Panc1 (cell line): ENCODE results near the gene HS3ST6. TPM values are rescaled to one million over a fixed set of nuclear protein-coding genes. Genes with fewer than 3 reads are reported as not detected.

Experiments used
- ATAC-seq: fragments of 200-7000 bp; cut with Tn5 transposase; 2 replicates; pipeline ENCODE4 v1.9.1; 2020; ENCODE audit warnings: mild to moderate bottlenecking, moderate library complexity
- BruUV-seq: library from RNA; stranded (reverse); fragments of 400-500 nt; replicated peaks from 2 replicates; lab custom pipeline; 2021; lab: Mats Ljungman, UMichigan
- CTCF ChIA-PET: fragments of 300-600 bp; sonication (Branson Sonifier 250); formaldehyde crosslinking; loops from one replicate; lab custom pipeline; 2022; ENCODE audit warnings: antibody characterized with exemption; lab: Charles Lee
- POLR2A ChIA-PET: fragments of 300-600 bp; sonication (Branson Sonifier 250); formaldehyde crosslinking; loops from one replicate; lab custom pipeline; 2022; ENCODE audit warnings: antibody characterized with exemption; lab: Charles Lee
- DNase-seq: peaks from one replicate; pipeline ENCODE4 v3.0.0-alpha.2; 2010; ENCODE audit warnings: low read depth, low spot score
- H3K27ac ChIP-seq: 2 replicates; pipeline ENCODE4 v1.5.1; 2011; ENCODE audit warnings: mild to moderate bottlenecking, low read length, inconsistent platforms
- H3K27me3 ChIP-seq: fragments of 200-500 bp; sonication (Bioruptor generic); 2 replicates; pipeline ENCODE4 v1.6.0; 2014; ENCODE audit warnings: low read length, inconsistent platforms; ENCODE audit not compliant: control insufficient read depth, insufficient read depth
- H3K36me3 ChIP-seq: fragments of 200-500 bp; sonication (Bioruptor generic); 2 replicates; pipeline ENCODE4 v1.5.1; 2014; ENCODE audit warnings: inconsistent platforms, mild to moderate bottlenecking, low read length, moderate library complexity; ENCODE audit not compliant: control insufficient read depth, insufficient read depth
- H3K4me1 ChIP-seq: 2 replicates; pipeline ENCODE4 v1.5.1; 2011; ENCODE audit warnings: inconsistent platforms, mild to moderate bottlenecking, low read length, moderate library complexity; ENCODE audit not compliant: control insufficient read depth, insufficient read depth
- H3K4me3 ChIP-seq, 2 experiments: 2 replicates each; pipeline ENCODE4 v1.5.1; 2011 to 2012; ENCODE audit warnings: low read depth in 2 of 2, low read length in 2 of 2, mild to moderate bottlenecking in 2 of 2, inconsistent platforms in 1 of 2, moderate library complexity in 1 of 2
- H3K9me3 ChIP-seq: fragments of 200-500 bp; sonication (Bioruptor generic); 2 replicates; pipeline ENCODE4 v1.5.1; 2014; ENCODE audit warnings: low read depth, mild to moderate bottlenecking, inconsistent platforms, low read length, moderate library complexity; ENCODE audit not compliant: control insufficient read depth, insufficient read depth
- CTCF ChIP-seq: fragments of 450-650 bp; IDR thresholded peaks from 2 replicates; pipeline ENCODE4 v1.5.1; 2017; ENCODE audit warnings: mild to moderate bottlenecking
- POLR2AphosphoS5 ChIP-seq: IDR thresholded peaks from 2 replicates; pipeline ENCODE4 v1.6.1; 2012; ENCODE audit warnings: mild to moderate bottlenecking, low read depth, low read length, moderate library complexity
- REST ChIP-seq, 2 experiments: IDR thresholded peaks; 2 replicates each; pipeline ENCODE4 v1.6.1; 2011 to 2012; ENCODE audit warnings: low read depth in 2 of 2, control low read depth in 1 of 2, low read length in 1 of 2, mild to moderate bottlenecking in 1 of 2, moderate library complexity in 1 of 2; ENCODE audit not compliant: insufficient read depth in 1 of 2
- SIN3A ChIP-seq: IDR thresholded peaks from 2 replicates; pipeline ENCODE4 v1.6.1; 2012; ENCODE audit warnings: low read depth, mild to moderate bottlenecking, low read length, moderate library complexity, borderline replicate concordance; ENCODE audit not compliant: insufficient read depth
- TCF7L2 ChIP-seq: IDR thresholded peaks from 2 replicates; pipeline ENCODE4 v1.6.1; 2011; ENCODE audit warnings: mild to moderate bottlenecking, low read depth, low read length, inconsistent platforms
- in situ Hi-C: cut with HindIII; loops from 2 replicates; pipeline ENCODE4 v1.10.0; 2016; ENCODE audit warnings: low sequenced_read_pairs, low pct_unique_long_range_greater_than_20kb
- intact Hi-C: fragments of 100-400 bp; cut with micrococcal nuclease; formaldehyde crosslinking; loops from one replicate; pipeline ENCODE4 v1.10.0; 2022; ENCODE audit not compliant: unreplicated experiment
- total RNA-seq: library from RNA; stranded (reverse); gene quantifications from one replicate; pipeline ENCODE4 v1.2.1, GENCODE V29; 2021; ENCODE audit not compliant: unreplicated experiment

HS3ST6 gene
- total RNA-seq, 1 experiment from 2014 or later = 3.3 TPM

- DNase-seq (no peak), ATAC-seq (no peak)
- H3K27ac ChIP-seq = peak overlapping the region; percentile 96
- intact Hi-C loops = no loop called here
- no peaks in the 10 kb centered on the region for H3K27me3 ChIP-seq
- peaks cover 12% of the 10 kb centered on the region for H3K4me1 ChIP-seq
- TSS peak; percentile 89 for BruUV-seq
- peaks cover 11% of the 10 kb centered on the region for H3K36me3 ChIP-seq
- POLR2A ChIA-PET = interaction anchor here (0.7 to 1.1 kb wide), 2 partner anchors 17 to 82 kb away, joined by 4 to 5 read pairs; partner anchors contain the start of genes NTHL1 and TSC2
- CTCF ChIA-PET = no interaction called here
- peak overlapping the region; percentile 99 for H3K4me3 ChIP-seq
- no peak for TF ChIP-seq CTCF
- no peak for TF ChIP-seq REST (IDR thresholded peaks at IDR 0.05; ENCODE audit: insufficient read depth in 1 of 2, low read depth in 2 of 2, low read length in 1 of 2)
- TF ChIP-seq TCF7L2 = no peak
- TF ChIP-seq POLR2AphosphoS5 = no peak
- no peak for TF ChIP-seq SIN3A
- no peaks in the 10 kb centered on the region for H3K9me3 ChIP-seq
- in situ Hi-C loops = no loop called here
Observed at GRCh38 chr16:1965396-1966001, 47.3 kb upstream of the HS3ST6 start.

- ATAC-seq (peak; percentile 83), DNase-seq (peak; percentile 89)
- in situ Hi-C loops (no loop called here), intact Hi-C loops (no loop called here)
- ChIA-PET POLR2A (interaction anchor here (0.6 to 1.1 kb wide), 11 partner anchors 17 to 916 kb away, joined by 3 to 13 read pairs (median 9); partner anchors contain the start of genes GFER, NTHL1 and TSC2), CTCF (interaction anchor here (0.5 to 0.7 kb wide), 2 partner anchors 22 to 63 kb away, joined by 4 to 6 read pairs; partner anchors contain the start of gene MSRB1)
- peak; percentile 100 for TF ChIP-seq POLR2AphosphoS5
- TF ChIP-seq REST (IDR thresholded peaks at IDR 0.05; ENCODE audit: insufficient read depth in 1 of 2, low read depth in 2 of 2, low read length in 1 of 2) = 0 out of 4 replicates have a peak, but pooled peaks of 1 of the 2 experiments have one; percentile 36
- peak; percentile 95; the same call in 1 of the 2 replicates for TF ChIP-seq SIN3A
- TF ChIP-seq TCF7L2 = no peak
- TF ChIP-seq CTCF = no peak
- Histone ChIP-seq H3K9me3 (no peaks in the 10 kb centered on the region), H3K27ac (peak within 1 kb of the TSS; percentile 96), H3K36me3 (peaks cover 11% of the 10 kb centered on the region), H3K27me3 (no peaks in the 10 kb centered on the region), H3K4me1 (peaks cover 12% of the 10 kb centered on the region), H3K4me3 (peak within 1 kb of the TSS; percentile 99)
- no TSS peak for BruUV-seq
Observed at GRCh38 chr16:1964506-1965395, 46.5 kb upstream of the HS3ST6 start, which contains the start of gene RPS2. Gene RPS2 (minus strand): TSS chr16:1964826. CDS start chr16:1964625, 201 bp downstream.
